ENCODE results near the gene DSTN.

Gene DSTN

DNA sequence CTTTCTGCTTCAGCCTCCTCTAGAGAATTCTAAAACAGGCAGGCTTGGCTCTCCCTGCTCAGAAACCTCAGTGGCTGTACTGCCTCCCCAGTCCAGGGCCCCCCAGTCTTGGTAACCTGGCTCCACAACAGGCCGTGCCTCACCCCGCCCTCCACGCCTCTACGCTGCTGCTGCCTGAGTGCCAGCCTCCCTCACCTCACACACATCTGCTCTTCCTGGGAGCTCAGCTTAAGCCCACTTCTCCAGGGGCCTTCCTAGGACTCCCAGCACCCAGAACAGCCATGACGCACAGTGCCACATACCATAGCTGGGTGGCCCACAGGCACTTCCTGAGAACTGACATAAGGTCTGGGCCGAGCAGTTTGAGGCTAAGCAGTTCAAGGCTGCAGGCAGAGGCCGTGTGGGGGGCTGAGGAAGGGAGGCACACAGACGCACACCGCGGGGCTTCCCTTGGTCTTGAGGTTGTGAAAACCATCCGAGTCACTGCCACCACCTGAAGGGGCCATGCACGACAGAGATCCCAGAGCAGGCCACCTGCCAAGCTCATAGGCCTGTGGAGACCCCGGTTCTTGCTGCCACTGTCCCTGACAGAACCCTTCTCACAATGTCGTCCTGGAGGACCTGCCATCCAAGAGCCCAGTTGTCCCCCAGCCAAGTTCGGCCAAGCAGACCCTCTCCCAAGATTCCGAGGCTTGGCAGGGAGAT lies 42.6 kb downstream of the DSTN start:
- DNase-seq (ENCODE audit: low read depth) = no peak

DNA sequence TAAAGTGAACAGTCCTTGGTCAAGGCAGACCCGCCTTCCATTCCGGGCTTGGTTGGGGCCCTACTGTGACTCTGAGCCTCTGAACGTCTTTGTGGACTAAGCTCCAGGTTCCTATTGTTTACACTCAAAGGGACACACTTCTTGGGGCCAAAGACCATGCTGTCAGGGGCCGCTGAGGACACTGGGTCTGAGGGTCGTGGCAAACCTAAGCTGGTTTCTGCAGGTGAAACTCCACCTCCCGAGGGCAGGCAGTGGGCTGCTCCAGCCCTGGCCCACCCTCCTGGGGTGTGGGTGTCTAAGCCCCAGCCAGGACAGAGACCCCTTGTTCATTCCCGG lies 43.1 kb downstream of the DSTN start:
- no peak for DNase-seq (ENCODE audit: low read depth)

DNA sequence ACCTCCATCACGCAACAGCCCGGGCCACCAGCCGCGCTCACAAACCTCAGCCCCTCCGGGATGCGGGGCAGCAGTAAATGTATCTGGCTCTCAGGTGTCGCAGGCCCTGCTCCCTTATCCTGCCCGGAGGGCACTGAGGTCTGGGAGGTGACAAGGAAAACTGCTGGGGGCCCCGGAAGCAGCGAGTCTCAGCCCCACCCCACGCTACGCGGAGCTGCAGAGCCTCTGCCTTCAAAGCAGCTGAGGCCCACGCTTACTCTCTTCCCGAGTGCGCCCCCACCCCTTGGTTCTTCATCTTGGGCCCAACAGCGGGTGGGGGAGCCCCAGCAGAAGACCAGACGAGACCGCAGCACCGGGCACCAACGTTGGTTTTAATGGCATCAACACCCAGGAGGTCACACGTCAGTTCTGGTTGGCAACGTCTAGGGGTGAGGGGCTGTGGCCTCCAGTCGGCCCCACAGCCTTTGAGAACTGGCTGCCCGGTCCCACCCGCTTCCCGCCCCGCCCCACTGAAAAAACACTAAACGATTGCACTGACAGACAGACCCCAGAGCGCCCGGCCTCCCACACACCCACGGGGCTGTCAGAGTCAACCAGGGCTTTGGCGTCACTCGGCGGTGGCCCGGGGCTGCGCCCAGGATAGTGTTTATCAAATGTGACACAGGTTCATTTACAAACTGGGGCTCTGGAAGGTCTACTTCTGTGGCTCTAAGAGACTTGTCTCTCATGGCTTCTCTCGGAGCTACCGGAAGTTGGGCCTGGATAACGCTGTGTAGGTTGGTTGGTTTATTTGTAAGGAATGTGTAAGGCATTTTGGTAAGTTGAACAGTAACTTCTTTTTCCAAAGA lies 43.7 kb downstream of the DSTN start:
- DNase-seq (ENCODE audit: low read depth) = no peak

DNA sequence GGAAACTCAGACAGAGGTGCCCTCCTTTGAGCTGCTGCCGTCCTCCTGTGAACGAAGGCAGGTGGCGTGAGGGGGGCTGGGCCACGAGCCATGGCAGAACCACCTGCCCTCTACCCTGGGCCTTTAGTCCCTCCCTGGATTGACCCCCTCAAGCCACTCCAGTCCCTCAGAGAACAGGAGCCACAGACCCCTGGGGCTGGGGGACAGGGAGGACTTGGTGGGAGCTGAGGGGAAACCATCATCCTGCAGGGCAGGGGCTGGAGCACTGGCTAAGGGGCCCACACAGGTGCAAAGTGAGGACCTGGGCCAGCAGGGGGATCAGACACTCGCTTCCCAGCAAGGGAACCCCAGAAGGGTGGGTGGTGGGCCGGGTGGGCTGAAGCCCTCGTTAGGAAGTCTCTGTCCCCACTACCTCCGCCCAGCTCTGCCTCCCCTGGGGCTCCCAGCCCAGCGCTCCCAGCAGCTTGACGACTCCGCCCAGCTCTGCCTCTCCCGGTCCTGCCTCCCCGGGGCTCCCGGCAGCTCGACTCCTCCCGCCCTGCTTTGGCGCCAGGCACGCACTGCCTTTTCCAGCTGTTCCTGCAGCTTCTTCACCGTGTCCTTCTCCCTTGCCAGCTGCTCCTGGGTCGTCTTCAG lies 44.4 kb downstream of the DSTN start:
- DNase-seq (ENCODE audit: low read depth) = no peak

DNA sequence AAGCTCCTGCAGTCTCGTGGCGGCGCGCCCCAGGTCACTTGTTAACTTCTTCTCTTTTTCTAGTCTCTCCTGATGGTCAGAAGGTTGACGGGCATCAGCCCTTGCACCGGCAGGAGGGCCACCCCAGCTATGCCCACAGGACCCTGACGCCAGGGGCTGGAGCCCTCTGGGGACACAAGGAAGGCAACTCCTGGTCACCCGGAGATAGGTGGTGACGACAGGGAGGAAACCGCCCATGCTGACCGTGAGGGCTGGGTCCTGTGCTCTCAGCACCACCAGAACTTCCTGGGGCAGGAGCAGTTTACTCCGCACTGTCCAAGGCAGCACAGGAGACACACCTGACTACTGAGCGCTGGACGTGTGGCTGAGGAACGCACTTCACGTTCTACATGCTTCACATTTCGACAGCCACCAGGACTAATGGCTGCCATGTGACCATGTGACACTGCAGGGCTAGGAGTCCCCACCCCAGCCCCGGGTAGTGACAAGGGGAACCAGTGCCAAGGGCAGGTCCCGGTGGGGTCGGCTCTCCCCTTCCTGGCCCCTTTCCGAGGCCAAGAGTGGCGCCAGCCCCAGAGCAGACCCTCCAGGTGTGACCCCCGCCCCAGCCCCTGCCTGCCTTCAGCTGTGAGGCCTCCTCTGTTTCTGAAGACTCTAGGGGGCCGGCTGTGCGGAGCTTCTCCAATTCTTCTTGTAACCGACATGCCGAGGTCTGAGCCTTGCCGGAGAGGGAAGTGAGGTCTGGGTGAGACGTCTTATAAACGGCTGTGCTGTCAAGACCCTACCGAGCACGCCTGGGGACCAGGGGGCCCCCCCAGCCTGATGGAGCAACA lies 45.2 kb downstream of the DSTN start:
- no peak for DNase-seq (ENCODE audit: low read depth)

DNA sequence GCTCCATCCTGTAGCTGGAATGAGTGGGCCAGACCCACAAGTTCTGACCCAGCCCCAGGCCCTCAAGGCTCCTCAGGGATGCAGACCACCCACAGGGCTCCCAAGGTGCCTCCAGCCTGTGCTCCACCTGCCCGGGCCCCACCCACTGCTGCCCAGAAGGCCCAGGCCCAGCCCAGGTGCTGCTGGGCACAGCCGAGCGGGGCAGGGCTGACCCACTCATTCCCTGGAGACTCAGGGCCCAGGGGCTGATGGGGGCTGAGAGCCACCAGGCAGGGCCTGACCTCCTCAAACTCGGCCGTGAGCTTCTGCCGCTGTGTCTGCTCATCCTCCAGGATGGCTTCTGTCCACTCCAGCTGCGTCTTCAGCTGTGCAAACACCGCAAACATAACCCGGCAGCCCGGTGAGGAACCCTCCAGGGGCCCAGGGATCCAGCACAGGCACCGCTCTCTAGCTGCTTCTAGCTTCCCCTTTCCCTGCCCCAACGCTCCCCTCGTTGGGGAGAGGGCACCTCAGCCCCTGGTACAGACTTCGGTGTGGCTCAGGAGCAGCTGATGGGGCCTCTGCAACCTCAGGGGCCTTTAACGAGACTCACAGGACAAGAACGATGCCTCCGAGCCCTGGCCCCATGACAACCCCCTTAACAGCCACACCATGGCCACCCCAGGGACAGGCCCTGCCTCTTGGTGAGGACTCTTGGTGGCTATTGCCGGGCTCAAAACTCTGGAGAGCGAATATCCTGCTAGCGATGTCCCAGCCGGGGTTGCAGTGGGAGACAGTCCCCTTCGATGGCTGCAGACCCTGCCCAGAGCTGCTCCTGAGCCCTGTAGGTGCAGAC lies 46.0 kb downstream of the DSTN start:
- DNase-seq (ENCODE audit: low read depth) = no peak

DNA sequence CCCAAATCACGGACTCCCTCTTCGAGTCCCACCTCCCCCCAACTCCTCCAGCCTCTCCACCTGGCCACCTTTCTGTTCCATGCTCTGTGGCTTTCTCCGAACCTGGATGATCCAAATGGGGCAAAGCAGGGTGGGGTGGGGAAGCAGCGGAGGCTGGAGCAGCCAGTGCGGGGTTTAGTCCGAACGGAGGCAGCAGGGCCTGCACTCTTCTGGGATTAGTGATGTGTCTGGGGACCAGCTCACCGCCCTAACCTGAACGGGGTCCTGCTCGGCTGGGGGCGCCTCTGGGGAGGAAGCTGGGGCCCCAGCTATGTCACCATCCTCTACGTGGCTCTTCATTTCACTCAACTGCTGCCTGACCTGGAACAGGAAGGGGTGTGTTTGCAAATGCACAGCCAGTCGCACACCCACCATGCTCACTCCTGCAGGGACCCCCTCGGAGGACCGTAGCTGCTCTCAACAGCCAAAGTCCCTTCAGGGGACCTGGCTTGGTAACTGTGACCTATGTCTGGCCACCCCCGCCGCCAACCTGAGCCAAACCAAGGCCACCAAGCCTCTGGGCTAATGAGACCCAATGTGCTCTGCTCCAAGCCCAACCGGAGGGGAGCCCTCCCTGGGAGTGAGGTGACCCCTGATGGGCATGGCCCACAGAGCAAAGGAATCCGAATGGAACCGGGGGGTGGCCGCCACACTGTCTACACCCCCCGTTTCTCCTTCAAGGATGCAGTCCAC lies 46.8 kb downstream of the DSTN start:
- DNase-seq (ENCODE audit: low read depth) = no peak

DNA sequence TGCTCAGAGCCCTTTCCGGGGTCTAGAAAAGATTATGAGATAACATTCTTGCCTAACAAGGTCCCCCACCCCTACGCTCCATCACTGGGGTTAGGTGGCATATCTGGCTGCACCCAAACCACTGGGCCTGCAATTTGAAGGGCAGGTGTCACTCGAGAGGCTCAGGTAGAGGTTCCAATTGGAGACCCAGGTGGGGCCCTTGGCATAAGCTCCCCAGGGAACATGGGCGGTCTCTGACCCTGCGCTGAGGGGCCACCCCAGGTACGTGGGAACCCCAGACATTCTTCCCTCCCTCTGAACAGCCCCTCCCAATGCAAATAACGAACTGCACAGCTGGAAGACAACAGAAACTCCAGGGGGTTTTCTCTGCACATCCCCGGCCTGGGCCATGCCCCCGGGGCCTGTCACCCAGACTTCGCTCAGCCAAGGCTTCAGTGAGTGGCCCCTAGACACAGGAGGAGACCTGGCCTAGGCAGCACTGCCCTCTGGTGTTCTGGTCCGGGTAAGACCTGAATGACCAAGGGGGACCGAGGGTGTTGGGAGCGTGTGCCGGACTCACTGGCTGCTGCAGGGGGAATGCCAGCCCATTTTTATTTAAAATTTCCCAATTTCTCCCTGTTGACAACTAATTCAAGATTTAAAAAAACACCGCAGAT lies 47.5 kb downstream of the DSTN start:
- no peak for DNase-seq (ENCODE audit: low read depth)

DNA sequence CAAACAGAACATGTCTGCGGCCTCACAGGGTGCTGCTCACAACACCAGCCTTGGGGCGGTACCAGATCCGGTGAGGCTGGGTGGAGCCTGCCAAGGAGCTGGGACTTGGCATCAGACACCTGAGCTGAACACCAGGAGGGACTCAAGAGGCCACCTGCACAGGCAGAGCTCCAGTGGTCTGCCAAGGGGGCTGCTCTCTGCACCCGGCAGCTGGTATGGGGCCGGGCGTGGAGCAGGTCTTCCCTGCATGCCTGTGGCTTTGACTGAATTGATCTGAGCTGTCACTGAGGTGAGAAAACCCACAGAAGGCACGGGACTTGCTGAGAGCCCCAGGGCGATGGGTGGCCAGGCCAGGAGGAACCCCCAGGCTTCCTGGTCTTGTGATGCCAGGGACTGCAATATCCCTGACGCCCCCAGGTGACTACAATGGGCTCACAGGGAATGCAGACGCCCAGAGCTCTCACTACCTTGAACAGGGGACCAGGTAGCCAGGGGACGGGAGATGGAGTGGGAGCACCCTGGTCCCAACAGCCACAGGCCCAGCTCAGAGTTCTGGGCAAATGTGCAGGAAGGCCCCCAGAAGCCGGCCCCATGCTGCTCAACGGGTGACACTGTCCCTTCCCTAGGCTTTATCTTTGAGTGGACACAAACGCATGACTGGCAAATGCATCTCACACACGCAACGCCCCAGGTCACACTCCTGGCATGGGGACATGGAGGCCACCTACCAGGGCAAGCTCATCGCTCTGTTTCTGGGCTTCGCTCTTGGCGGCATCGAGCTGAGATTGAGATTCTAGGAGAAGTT lies 48.2 kb downstream of the DSTN start:
- DNase-seq (ENCODE audit: low read depth) = no peak

DNA sequence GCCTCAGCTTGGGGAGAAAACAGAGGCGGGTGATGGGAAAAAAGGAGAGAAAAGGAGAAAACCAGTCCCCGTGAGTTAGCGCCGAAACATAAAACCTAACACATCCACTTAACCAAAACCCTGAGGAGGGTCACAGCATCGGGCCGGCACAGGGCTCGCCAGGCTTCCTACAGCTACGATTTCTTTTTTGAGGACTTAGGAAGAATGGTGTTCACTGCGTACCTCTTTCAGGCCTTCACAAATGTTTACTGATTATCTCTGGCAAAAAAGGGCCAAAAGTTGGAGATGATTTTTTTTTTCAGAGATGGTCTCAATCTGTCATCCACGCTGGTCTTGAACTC lies 48.8 kb downstream of the DSTN start:
- DNase-seq (ENCODE audit: low read depth) = no peak

DNA sequence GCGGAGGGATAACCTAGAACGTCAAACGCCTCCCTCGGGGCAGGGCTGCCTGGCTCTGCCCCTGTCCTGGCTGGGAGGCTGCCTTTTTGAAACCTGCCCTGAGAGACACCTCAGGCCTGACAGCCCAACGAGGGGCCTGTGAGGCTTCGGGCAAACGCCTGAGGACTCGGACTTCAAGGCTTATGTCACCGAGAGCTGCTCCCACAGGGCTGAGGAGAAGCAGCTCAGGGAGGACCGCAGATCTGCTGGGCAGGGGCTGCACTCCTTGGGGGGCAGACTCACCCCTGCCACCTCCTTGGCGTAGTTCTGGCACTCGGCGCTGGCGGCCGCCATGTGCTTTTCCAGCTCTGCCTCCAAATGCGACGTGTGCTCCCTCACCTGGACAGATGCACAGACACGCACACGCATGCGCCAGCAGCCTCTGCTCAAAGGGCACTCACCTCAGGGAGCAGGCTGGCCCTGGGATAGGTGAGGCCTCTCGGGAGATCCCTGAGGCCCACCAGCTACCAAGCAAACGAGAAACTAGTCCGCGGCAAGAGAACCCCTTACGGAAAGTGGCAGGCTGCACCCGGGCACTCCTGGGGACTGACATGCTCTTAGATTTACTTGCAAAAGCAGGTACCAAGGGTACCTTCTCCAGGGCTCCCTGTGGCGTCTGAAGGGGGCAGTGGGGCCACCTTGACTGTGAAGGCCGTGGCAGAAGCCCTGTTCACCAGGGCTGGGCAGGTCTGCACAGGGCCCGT lies 49.6 kb downstream of the DSTN start:
- no peak for DNase-seq (ENCODE audit: low read depth)

DNA sequence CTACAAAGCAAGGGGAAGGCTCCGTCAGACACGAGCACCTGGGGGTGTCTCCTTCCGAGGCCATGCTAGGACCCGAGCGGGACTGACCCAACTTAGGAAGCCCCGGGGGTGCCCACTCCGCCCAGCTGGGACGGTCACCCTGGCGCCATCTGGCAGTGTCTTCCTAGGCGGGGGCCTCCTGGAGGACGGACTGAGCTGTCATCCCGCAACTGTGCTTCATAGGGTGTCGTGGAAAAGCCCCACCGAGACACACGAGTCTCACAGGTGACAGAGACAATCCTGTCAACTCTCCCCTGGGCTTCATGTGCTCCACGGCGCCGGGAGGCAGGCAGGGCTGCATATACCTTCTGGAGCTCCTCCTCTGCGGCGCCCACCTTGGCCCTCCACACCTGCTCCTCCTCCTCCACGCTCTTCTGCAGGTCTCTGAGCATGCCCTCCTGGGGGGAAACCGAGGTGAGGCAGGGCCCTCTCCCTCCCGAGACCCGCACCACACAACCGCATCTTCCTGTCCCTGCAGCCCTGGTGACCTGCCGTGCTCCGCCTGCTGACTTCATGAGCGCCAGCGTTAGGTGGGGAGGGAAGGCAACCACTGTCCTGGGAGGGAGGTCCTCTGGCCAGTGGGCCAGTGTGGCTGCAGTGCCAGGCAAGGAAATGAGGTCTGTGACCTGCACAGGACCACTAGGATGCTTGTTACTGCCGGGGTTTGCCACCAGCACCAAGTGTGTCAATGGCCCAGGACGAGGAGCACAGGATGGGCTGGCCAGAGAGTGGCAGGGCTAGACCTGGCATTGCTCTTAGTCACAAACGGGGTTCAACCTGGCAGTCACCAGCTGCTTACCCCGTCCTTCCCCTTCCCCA lies 50.7 kb downstream of the DSTN start:
- no peak for DNase-seq (ENCODE audit: low read depth)

DNA sequence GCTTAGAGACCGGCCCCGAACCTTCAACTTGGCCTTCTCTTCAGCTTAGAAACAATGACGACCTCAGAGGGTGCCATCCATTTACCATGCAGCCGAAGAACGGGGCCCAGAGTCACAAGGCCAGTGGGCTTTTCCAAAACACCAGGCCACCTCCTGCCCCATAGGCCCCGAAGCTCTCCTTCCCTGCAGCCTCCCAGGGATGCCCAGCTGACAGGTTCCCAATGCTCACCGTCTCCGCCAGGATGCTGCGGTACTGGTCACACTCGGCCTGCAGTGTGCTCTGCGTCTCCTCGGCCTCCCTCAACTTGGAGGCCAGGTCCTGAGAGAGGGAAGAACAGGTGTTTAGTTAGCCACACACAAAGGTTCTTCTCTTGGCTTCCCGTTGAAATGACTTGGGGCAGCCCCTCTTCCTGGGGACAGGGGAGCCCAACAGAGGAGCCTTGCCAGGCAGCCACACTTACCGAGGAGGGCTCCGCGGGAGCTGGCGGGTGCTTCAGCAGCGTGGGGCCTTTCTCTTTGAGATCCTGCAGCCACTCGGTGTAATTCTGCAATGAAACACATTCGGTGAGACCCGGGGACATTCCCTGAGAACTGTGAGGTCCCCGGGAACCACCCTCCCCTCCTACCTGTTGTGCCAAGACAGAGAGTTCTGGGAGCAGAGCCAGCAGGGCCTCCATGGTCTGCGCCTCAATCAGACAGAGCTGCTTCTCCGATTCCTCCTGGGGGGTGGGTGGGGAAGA lies 51.5 kb downstream of the DSTN start:
- DNase-seq (ENCODE audit: low read depth) = no peak

DNA sequence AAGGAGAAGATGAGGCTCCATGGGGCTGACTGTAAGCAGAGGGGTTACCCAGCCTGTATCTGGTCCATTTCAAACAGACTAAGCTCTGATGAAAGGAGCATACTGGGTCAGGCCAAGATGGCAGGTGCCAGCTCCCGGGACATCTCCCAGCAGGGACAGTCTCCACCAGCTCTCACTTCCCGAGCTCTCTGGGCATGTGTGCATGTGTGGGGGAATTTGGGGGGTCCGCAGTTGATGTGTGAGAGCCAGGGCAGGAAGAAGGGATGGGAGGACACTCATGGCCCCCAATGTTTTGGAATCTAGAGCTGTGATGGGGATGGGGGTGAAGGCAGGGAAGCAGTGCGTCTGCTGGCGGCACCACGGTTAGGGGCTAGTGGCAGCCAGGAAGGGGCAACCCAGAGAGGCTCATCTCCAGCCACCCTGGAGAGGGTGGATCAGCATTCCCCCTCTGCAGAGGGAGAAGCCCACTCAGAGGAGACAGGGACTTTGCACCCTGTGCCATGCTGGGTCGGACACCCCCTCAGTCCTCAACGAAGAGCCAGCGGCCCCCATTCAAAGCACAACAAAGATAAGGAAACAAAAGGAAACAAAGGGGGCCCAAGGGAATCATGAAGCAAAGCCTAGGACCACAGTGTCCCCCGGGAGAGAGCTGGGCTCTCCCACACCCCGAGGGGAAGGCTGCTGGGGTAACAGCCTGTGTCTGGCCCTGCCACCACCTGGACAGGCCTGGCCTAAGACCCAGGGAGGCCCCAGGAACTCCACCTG lies 52.4 kb downstream of the DSTN start:
- no peak for DNase-seq (ENCODE audit: low read depth)

DNA sequence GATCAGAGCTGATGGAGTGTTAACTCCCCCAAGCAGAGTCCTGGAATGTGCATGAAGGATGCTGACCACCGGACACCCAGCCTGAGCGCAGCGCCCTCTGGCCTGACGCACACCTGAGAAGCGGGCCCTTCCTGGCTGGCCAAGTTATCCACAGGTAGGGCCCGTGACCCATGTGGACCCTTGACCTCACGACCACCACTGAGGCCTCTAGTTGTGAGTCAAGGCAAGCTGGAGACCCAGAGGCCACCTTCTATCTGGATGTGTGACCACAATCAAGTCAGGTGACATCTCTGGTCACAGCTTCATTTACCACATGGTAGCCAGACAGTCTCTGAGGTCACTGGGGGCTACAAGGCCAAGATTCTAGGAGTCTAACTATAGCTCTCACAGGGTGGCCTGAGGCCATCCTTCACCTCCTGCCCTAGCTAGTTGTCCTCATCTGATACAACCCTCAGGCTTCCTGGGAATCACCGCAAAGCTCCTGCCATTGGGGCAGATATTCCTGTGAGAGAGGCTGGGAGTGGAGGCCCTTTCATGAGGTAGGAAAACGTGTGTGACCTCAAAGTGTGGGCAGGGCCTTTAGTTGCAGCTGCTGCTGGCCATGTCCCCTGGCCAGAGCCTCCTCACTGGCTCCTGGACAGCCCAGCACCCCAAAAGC lies 53.1 kb downstream of the DSTN start:
- DNase-seq (ENCODE audit: low read depth) = no peak

DNA sequence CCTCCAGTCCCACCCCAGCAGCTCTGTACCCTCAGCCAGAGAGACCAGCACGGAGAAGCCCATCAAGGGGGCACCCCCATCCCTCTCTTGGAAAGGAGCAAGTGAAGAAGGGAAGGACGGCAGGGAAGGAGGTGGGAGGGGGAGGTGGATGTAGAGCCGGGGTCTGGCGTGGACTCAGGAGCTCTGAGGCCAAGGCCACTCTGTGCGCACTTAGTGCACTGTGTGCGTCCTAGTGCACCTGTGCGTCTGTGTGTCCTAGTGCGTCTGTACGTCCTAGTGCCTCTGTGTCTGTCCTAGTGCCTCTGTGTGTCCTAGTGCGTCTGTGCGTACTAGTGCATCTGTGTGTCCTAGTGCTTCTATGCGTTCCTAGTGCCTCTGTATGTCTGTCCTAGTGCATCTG lies 54.2 kb downstream of the DSTN start:
- no peak for DNase-seq (ENCODE audit: low read depth)

All from stimulated activated CD8-positive, alpha-beta memory T cell treated with anti-CD3 and anti-CD28 coated beads, Interleukin-15, amount 100 ng/mL, for 1 hour (primary cell).